Measurements from ENCODE around the gene RALGPS2. TPM values are rescaled to one million over a fixed set of nuclear protein-coding genes. Genes with fewer than 3 reads are reported as not detected.

Gene RALGPS2
- total and polyA plus RNA-seq, 2 of the 8 experiments (the other 6 are each of a cell fraction or from before 2014, with no cell fraction given): 6.7 to 38.0 TPM

GRCh38 chr1:178944729-178945128 is 219.7 kb downstream of the RALGPS2 start (continued):
- TF ChIP-seq SAP30 (IDR thresholded peaks at IDR 0.05; ENCODE audit: insufficient read depth, insufficient replicate concordance, low read length): no peak
- TF ChIP-seq EGR1 (IDR thresholded peaks at IDR 0.05; ENCODE audit: borderline replicate concordance, low read depth, low read length): no peak
- no peak for TF ChIP-seq RAD21 (IDR thresholded peaks at IDR 0.05 in 1 of 2, conservative IDR thresholded peaks at IDR 0.05 in 1 of 2; ENCODE audit: low read depth in 2 of 2, low read length in 2 of 2)
- TF ChIP-seq POLR2AphosphoS5 (IDR thresholded peaks at IDR 0.05; ENCODE audit: low read depth, low read length): no peak
- no peak for TF ChIP-seq SIRT6 (IDR thresholded peaks at IDR 0.05; ENCODE audit: low read length)
- no peak for TF ChIP-seq CEBPB (IDR thresholded peaks at IDR 0.05; ENCODE audit: low read depth, low read length)
